Subcutaneous adipose tissue (tissue), 4 donors: ENCODE data around the gene DDAH1. TPM values are rescaled to one million over a fixed set of nuclear protein-coding genes. Genes with fewer than 3 reads are reported as not detected.

Experiments used
- CTCF ChIP-seq: fragments of 450-650 bp; IDR thresholded peaks from one replicate; pipeline ENCODE4 v1.5.1; 2016; ENCODE audit warnings: low read depth, mild to moderate bottlenecking, control low read depth, antibody characterized with exemption, moderate library complexity
- total RNA-seq, 4 donors: library from RNA; depleted of rRNA; stranded (reverse); fragments of >200 nt; gene quantifications; one replicate each; pipeline ENCODE4 v1.1.0, GENCODE V29; 2016

The DDAH1 gene
- total RNA-seq, 4 donors from 2014 or later = 13.9 to 27.6 (median 14.3) TPM

GRCh38 chr1:85467929-85468540 is 3.1 kb upstream of the DDAH1 start:
- no peak for TF ChIP-seq CTCF

- no peak for TF ChIP-seq CTCF
Observed at GRCh38 chr1:85467036-85467435, 2.1 kb upstream of the DDAH1 start.

GRCh38 chr1:85465786-85466134 is 801 bp upstream of the DDAH1 start:
- TF ChIP-seq CTCF = no peak

GRCh38 chr1:85464497-85465098 is 361 bp downstream of the DDAH1 start:
- TF ChIP-seq CTCF = no peak

- TF ChIP-seq CTCF = no peak
Observed at GRCh38 chr1:85463731-85464496, 1.0 kb downstream of the DDAH1 start.

GRCh38 chr1:85462931-85463649 is 1.9 kb downstream of the DDAH1 start:
- no peak for TF ChIP-seq CTCF
